CD4-positive, CD25-positive, alpha-beta regulatory T cell (primary cell): ENCODE measurements around the gene FAH. TPM values are rescaled to one million over a fixed set of nuclear protein-coding genes. Genes with fewer than 3 reads are reported as not detected.

Source experiments
- ATAC-seq, 2 donors: fragments of 150-1000 bp; cut with Tn5 transposase; one replicate each; pipeline ENCODE4 v1.10.0; 2021; ENCODE audit warnings: low read depth in 2 of 2, moderate number of reproducible peaks in 2 of 2, moderate library complexity in 1 of 2
- DNase-seq, 3 donors: peaks; one replicate each; pipeline versions ENCODE4 v3.0.0 to v3.0.0-alpha.2; 2012 to 2022; ENCODE audit warnings: mixed read lengths in 1 of 3
- H3K27ac ChIP-seq: one replicate; pipeline ENCODE4 v1.7.0; 2013; ENCODE audit warnings: mild to moderate bottlenecking, low read length; ENCODE audit not compliant: insufficient read depth, poor library complexity, severe bottlenecking
- H3K27me3 ChIP-seq: one replicate; pipeline ENCODE4 v1.7.0; 2013; ENCODE audit warnings: low read length; ENCODE audit not compliant: control insufficient read depth, insufficient read depth
- H3K36me3 ChIP-seq: one replicate; pipeline ENCODE4 v1.7.0; 2013; ENCODE audit warnings: mild to moderate bottlenecking, low read length, moderate library complexity; ENCODE audit not compliant: control insufficient read depth, insufficient read depth
- H3K4me1 ChIP-seq: 2 replicates; pipeline ENCODE4 v1.7.0; 2013; ENCODE audit warnings: mild to moderate bottlenecking, low read length; ENCODE audit not compliant: insufficient read depth, control insufficient read depth, poor library complexity, severe bottlenecking
- H3K4me3 ChIP-seq: one replicate; pipeline ENCODE4 v1.7.0; 2013; ENCODE audit warnings: low read depth, mild to moderate bottlenecking, low read length, moderate library complexity
- H3K9me3 ChIP-seq, 2 experiments: 1 replicate in 1 of 2; 2 replicates in 1 of 2; pipeline ENCODE4 v1.7.0; 2013; ENCODE audit warnings: low read length in 2 of 2, mild to moderate bottlenecking in 1 of 2, moderate library complexity in 1 of 2; ENCODE audit not compliant: control insufficient read depth in 2 of 2
- H3K27ac Mint-ChIP-seq, 3 donors: one replicate each; pipeline ENCODE4 v1.8.0; 2020 to 2022; ENCODE audit warnings: mild to moderate bottlenecking in 3 of 3, mixed read lengths in 3 of 3, moderate library complexity in 2 of 3
- H3K27me3 Mint-ChIP-seq: one replicate; pipeline ENCODE4 v1.8.0; 2022; ENCODE audit warnings: mild to moderate bottlenecking, mixed read lengths
- H3K36me3 Mint-ChIP-seq: one replicate; pipeline ENCODE4 v1.8.0; 2020; ENCODE audit warnings: mixed read lengths
- H3K4me1 Mint-ChIP-seq, 4 donors: one replicate each; pipeline ENCODE4 v1.8.0; 2020 to 2022; ENCODE audit warnings: mixed read lengths in 4 of 4, mild to moderate bottlenecking in 1 of 4
- H3K4me3 Mint-ChIP-seq, 4 donors: one replicate each; pipeline ENCODE4 v1.8.0; 2020 to 2022; ENCODE audit warnings: mild to moderate bottlenecking in 4 of 4, mixed read lengths in 4 of 4, moderate library complexity in 3 of 4
- H3K9me3 Mint-ChIP-seq, 7 donors: one replicate each; pipeline ENCODE4 v1.8.0; 2020 to 2022; ENCODE audit warnings: mixed read lengths in 7 of 7, mild to moderate bottlenecking in 3 of 7, moderate library complexity in 2 of 7
- polyA plus RNA-seq, 4 donors: library from polyadenylated mRNA; unstranded; fragments of 300-500 nt; fragmentation: Illumina TruSeq; gene quantifications; one replicate each; pipeline ENCODE4 v1.2.3, GENCODE V29; 2021
- total RNA-seq: library from RNA; stranded (reverse); gene quantifications from one replicate; pipeline ENCODE4 v1.2.3, GENCODE V29; 2022

The FAH gene
- total and polyA plus RNA-seq, 5 donors from 2014 or later = 2.0 to 4.3 (median 2.4) TPM

- no peak overlapping the region for H3K4me3 ChIP-seq
- Mint-ChIP-seq H3K9me3 (no peaks in the 10 kb centered on the region), H3K4me3 (no peak overlapping the region), H3K27me3 (peaks cover 2% of the 10 kb centered on the region), H3K4me1 (no peaks in the 10 kb centered on the region), H3K27ac (no peak overlapping the region), H3K36me3 (no peaks in the 10 kb centered on the region)
- no peaks in the 10 kb centered on the region for H3K9me3 ChIP-seq
- ATAC-seq (no peak), DNase-seq (no peak)
- H3K27ac ChIP-seq = no peak overlapping the region
- no peaks in the 10 kb centered on the region for H3K36me3 ChIP-seq
- no peaks in the 10 kb centered on the region for H3K4me1 ChIP-seq
- H3K27me3 ChIP-seq = peaks cover 4% of the 10 kb centered on the region
Measured at GRCh38 chr15:80201256-80202015, 48.6 kb downstream of the FAH start.

- Histone ChIP-seq H3K4me3 (no peak overlapping the region), H3K36me3 (no peaks in the 10 kb centered on the region), H3K27me3 (peaks cover 6% of the 10 kb centered on the region), H3K9me3 (no peaks in the 10 kb centered on the region), H3K27ac (no peak overlapping the region), H3K4me1 (no peaks in the 10 kb centered on the region)
- ATAC-seq (no peak), DNase-seq (no peak)
- Mint-ChIP-seq H3K4me3 (no peak overlapping the region), H3K9me3 (no peaks in the 10 kb centered on the region), H3K27ac (no peak overlapping the region), H3K36me3 (no peaks in the 10 kb centered on the region), H3K4me1 (no peaks in the 10 kb centered on the region), H3K27me3 (peaks cover 7% of the 10 kb centered on the region)
Measured at GRCh38 chr15:80202016-80202315, 49.2 kb downstream of the FAH start.

- ATAC-seq (no peak), DNase-seq (no peak)
- Histone ChIP-seq H3K36me3 (no peaks in the 10 kb centered on the region), H3K4me3 (no peak overlapping the region), H3K27me3 (peaks cover 2% of the 10 kb centered on the region), H3K4me1 (no peaks in the 10 kb centered on the region), H3K27ac (no peak overlapping the region), H3K9me3 (no peaks in the 10 kb centered on the region)
- Mint-ChIP-seq H3K27ac (no peak overlapping the region), H3K27me3 (peaks cover 16% of the 10 kb centered on the region), H3K4me3 (no peak overlapping the region), H3K36me3 (no peaks in the 10 kb centered on the region), H3K4me1 (no peaks in the 10 kb centered on the region), H3K9me3 (no peaks in the 10 kb centered on the region)
Measured at GRCh38 chr15:80202641-80203360, 50.0 kb downstream of the FAH start.

GRCh38 chr15:80203361-80203885, 50.6 kb downstream of the FAH start:
- H3K27me3 Mint-ChIP-seq = peaks cover 18% of the 10 kb centered on the region

GRCh38 chr15:80204231-80204630, 51.4 kb downstream of the FAH start:
- Mint-ChIP-seq H3K27me3 (peaks cover 18% of the 10 kb centered on the region), H3K4me3 (no peak overlapping the region), H3K9me3 (no peaks in the 10 kb centered on the region), H3K36me3 (no peaks in the 10 kb centered on the region), H3K27ac (no peak overlapping the region), H3K4me1 (no peaks in the 10 kb centered on the region)
- no peak for DNase-seq
- Histone ChIP-seq H3K4me3 (no peak overlapping the region), H3K27ac (no peak overlapping the region), H3K9me3 (no peaks in the 10 kb centered on the region), H3K36me3 (no peaks in the 10 kb centered on the region), H3K27me3 (peaks cover 2% of the 10 kb centered on the region), H3K4me1 (no peaks in the 10 kb centered on the region)
- no peak for ATAC-seq

More at GRCh38 chr15:80203361-80203885, 50.6 kb downstream of the FAH start:
- Histone ChIP-seq H3K36me3 (no peaks in the 10 kb centered on the region), H3K4me1 (no peaks in the 10 kb centered on the region), H3K27ac (no peak overlapping the region), H3K9me3 (no peaks in the 10 kb centered on the region), H3K4me3 (no peak overlapping the region), H3K27me3 (peaks cover 2% of the 10 kb centered on the region)
- DNase-seq (no peak), ATAC-seq (no peak)
- H3K4me1 Mint-ChIP-seq = no peaks in the 10 kb centered on the region
- no peak overlapping the region for H3K27ac Mint-ChIP-seq
- H3K36me3 Mint-ChIP-seq = no peaks in the 10 kb centered on the region
- H3K9me3 Mint-ChIP-seq = no peaks in the 10 kb centered on the region
- H3K4me3 Mint-ChIP-seq = no peak overlapping the region

GRCh38 chr15:80207887-80208286, 55.1 kb downstream of the FAH start:
- H3K4me3 Mint-ChIP-seq = no peak overlapping the region
- peaks cover 36% of the 10 kb centered on the region for H3K27me3 Mint-ChIP-seq
- H3K36me3 ChIP-seq = no peaks in the 10 kb centered on the region
- H3K9me3 Mint-ChIP-seq = peaks cover 0 to 2% (median 0%) of the 10 kb centered on the region in 7 donors
- H3K4me1 ChIP-seq = no peaks in the 10 kb centered on the region
- peaks cover 5% of the 10 kb centered on the region for H3K27me3 ChIP-seq
- ATAC-seq = no peak
- no peaks in the 10 kb centered on the region for H3K36me3 Mint-ChIP-seq
- no peak overlapping the region for H3K27ac Mint-ChIP-seq
- no peak overlapping the region for H3K4me3 ChIP-seq
- no peaks in the 10 kb centered on the region for H3K4me1 Mint-ChIP-seq
- DNase-seq = no peak
- no peaks in the 10 kb centered on the region for H3K9me3 ChIP-seq
- no peak overlapping the region for H3K27ac ChIP-seq

GRCh38 chr15:80208758-80209734, 56.2 kb downstream of the FAH start:
- Histone ChIP-seq H3K4me3 (no peak overlapping the region), H3K4me1 (no peaks in the 10 kb centered on the region), H3K27ac (no peak overlapping the region), H3K36me3 (no peaks in the 10 kb centered on the region), H3K9me3 (no peaks in the 10 kb centered on the region), H3K27me3 (peaks cover 8% of the 10 kb centered on the region)
- Mint-ChIP-seq H3K4me1 (no peaks in the 10 kb centered on the region), H3K27ac (no peak overlapping the region), H3K4me3 (no peak overlapping the region), H3K36me3 (no peaks in the 10 kb centered on the region), H3K9me3 (peaks cover 0 to 3% (median 0%) of the 10 kb centered on the region in 7 donors), H3K27me3 (peaks cover 42% of the 10 kb centered on the region)
- ATAC-seq = no peak
- no peak for DNase-seq
